Panc1 (cell line): Measurements from ENCODE around the gene LTF. TPM values are rescaled to one million over a fixed set of nuclear protein-coding genes. Genes with fewer than 3 reads are reported as not detected.

Experiments used
- ATAC-seq: fragments of 200-7000 bp; cut with Tn5 transposase; 2 replicates; pipeline ENCODE4 v1.9.1; 2020; ENCODE audit warnings: mild to moderate bottlenecking, moderate library complexity
- BruUV-seq: library from RNA; stranded (reverse); fragments of 400-500 nt; replicated peaks from 2 replicates; lab custom pipeline; 2021; lab: Mats Ljungman, UMichigan
- CTCF ChIA-PET: fragments of 300-600 bp; sonication (Branson Sonifier 250); formaldehyde crosslinking; loops from one replicate; lab custom pipeline; 2022; ENCODE audit warnings: antibody characterized with exemption; lab: Charles Lee
- POLR2A ChIA-PET: fragments of 300-600 bp; sonication (Branson Sonifier 250); formaldehyde crosslinking; loops from one replicate; lab custom pipeline; 2022; ENCODE audit warnings: antibody characterized with exemption; lab: Charles Lee
- DNase-seq: peaks from one replicate; pipeline ENCODE4 v3.0.0-alpha.2; 2010; ENCODE audit warnings: low read depth, low spot score
- H3K27ac ChIP-seq: 2 replicates; pipeline ENCODE4 v1.5.1; 2011; ENCODE audit warnings: mild to moderate bottlenecking, low read length, inconsistent platforms
- H3K27me3 ChIP-seq: fragments of 200-500 bp; sonication (Bioruptor generic); 2 replicates; pipeline ENCODE4 v1.6.0; 2014; ENCODE audit warnings: low read length, inconsistent platforms; ENCODE audit not compliant: control insufficient read depth, insufficient read depth
- H3K36me3 ChIP-seq: fragments of 200-500 bp; sonication (Bioruptor generic); 2 replicates; pipeline ENCODE4 v1.5.1; 2014; ENCODE audit warnings: inconsistent platforms, mild to moderate bottlenecking, low read length, moderate library complexity; ENCODE audit not compliant: control insufficient read depth, insufficient read depth
- H3K4me1 ChIP-seq: 2 replicates; pipeline ENCODE4 v1.5.1; 2011; ENCODE audit warnings: inconsistent platforms, mild to moderate bottlenecking, low read length, moderate library complexity; ENCODE audit not compliant: control insufficient read depth, insufficient read depth
- H3K4me3 ChIP-seq, 2 experiments: 2 replicates each; pipeline ENCODE4 v1.5.1; 2011 to 2012; ENCODE audit warnings: low read depth in 2 of 2, low read length in 2 of 2, mild to moderate bottlenecking in 2 of 2, inconsistent platforms in 1 of 2, moderate library complexity in 1 of 2
- H3K9me3 ChIP-seq: fragments of 200-500 bp; sonication (Bioruptor generic); 2 replicates; pipeline ENCODE4 v1.5.1; 2014; ENCODE audit warnings: low read depth, mild to moderate bottlenecking, inconsistent platforms, low read length, moderate library complexity; ENCODE audit not compliant: control insufficient read depth, insufficient read depth
- POLR2AphosphoS5 ChIP-seq: IDR thresholded peaks from 2 replicates; pipeline ENCODE4 v1.6.1; 2012; ENCODE audit warnings: mild to moderate bottlenecking, low read depth, low read length, moderate library complexity
- SIN3A ChIP-seq: IDR thresholded peaks from 2 replicates; pipeline ENCODE4 v1.6.1; 2012; ENCODE audit warnings: low read depth, mild to moderate bottlenecking, low read length, moderate library complexity, borderline replicate concordance; ENCODE audit not compliant: insufficient read depth
- TCF7L2 ChIP-seq: IDR thresholded peaks from 2 replicates; pipeline ENCODE4 v1.6.1; 2011; ENCODE audit warnings: mild to moderate bottlenecking, low read depth, low read length, inconsistent platforms
- in situ Hi-C: cut with HindIII; loops from 2 replicates; pipeline ENCODE4 v1.10.0; 2016; ENCODE audit warnings: low sequenced_read_pairs, low pct_unique_long_range_greater_than_20kb
- intact Hi-C: fragments of 100-400 bp; cut with micrococcal nuclease; formaldehyde crosslinking; loops from one replicate; pipeline ENCODE4 v1.10.0; 2022; ENCODE audit not compliant: unreplicated experiment
- total RNA-seq: library from RNA; stranded (reverse); gene quantifications from one replicate; pipeline ENCODE4 v1.2.1, GENCODE V29; 2021; ENCODE audit not compliant: unreplicated experiment
- TF ChIP-seq, protein P1 (sequence below): fragments of 450-650 bp; IDR thresholded peaks from 2 replicates; pipeline ENCODE4 v1.5.1; 2017; ENCODE audit warnings: mild to moderate bottlenecking
- TF ChIP-seq, protein P2 (sequence below), 2 experiments: IDR thresholded peaks; 2 replicates each; pipeline ENCODE4 v1.6.1; 2011 to 2012; ENCODE audit warnings: low read depth in 2 of 2, control low read depth in 1 of 2, low read length in 1 of 2, mild to moderate bottlenecking in 1 of 2, moderate library complexity in 1 of 2; ENCODE audit not compliant: insufficient read depth in 1 of 2

Gene LTF
- total RNA-seq, 1 experiment from 2014 or later, result not detected

DNA sequence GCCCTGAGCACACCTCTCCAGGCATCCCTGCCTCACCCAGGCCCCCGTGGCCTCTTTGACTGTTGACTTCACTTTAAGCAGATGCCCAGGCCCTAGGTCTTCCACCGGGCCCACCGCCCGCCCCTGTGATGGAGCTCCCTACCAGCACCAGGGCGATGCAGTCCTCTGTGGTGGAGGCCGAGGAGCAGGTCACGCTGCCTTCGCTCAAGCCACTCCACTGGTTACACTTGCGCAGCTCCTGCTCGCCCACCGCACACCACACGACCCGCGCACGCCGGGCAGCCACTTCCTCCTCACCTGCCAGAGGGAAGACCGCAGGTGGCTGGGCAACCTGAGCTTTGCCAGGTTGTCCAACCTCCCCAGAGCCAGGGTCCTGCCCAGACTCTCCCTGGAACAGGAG lies 16.0 kb downstream of the LTF start:
- DNase-seq, result no peak
- no TSS peak for BruUV-seq
- TF ChIP-seq TCF7L2, result no peak
- TF ChIP-seq SIN3A, result no peak
- no peak for TF ChIP-seq POLR2AphosphoS5
- TF ChIP-seq, protein P1, sequence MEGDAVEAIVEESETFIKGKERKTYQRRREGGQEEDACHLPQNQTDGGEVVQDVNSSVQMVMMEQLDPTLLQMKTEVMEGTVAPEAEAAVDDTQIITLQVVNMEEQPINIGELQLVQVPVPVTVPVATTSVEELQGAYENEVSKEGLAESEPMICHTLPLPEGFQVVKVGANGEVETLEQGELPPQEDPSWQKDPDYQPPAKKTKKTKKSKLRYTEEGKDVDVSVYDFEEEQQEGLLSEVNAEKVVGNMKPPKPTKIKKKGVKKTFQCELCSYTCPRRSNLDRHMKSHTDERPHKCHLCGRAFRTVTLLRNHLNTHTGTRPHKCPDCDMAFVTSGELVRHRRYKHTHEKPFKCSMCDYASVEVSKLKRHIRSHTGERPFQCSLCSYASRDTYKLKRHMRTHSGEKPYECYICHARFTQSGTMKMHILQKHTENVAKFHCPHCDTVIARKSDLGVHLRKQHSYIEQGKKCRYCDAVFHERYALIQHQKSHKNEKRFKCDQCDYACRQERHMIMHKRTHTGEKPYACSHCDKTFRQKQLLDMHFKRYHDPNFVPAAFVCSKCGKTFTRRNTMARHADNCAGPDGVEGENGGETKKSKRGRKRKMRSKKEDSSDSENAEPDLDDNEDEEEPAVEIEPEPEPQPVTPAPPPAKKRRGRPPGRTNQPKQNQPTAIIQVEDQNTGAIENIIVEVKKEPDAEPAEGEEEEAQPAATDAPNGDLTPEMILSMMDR, result no peak
- TF ChIP-seq, protein P2, sequence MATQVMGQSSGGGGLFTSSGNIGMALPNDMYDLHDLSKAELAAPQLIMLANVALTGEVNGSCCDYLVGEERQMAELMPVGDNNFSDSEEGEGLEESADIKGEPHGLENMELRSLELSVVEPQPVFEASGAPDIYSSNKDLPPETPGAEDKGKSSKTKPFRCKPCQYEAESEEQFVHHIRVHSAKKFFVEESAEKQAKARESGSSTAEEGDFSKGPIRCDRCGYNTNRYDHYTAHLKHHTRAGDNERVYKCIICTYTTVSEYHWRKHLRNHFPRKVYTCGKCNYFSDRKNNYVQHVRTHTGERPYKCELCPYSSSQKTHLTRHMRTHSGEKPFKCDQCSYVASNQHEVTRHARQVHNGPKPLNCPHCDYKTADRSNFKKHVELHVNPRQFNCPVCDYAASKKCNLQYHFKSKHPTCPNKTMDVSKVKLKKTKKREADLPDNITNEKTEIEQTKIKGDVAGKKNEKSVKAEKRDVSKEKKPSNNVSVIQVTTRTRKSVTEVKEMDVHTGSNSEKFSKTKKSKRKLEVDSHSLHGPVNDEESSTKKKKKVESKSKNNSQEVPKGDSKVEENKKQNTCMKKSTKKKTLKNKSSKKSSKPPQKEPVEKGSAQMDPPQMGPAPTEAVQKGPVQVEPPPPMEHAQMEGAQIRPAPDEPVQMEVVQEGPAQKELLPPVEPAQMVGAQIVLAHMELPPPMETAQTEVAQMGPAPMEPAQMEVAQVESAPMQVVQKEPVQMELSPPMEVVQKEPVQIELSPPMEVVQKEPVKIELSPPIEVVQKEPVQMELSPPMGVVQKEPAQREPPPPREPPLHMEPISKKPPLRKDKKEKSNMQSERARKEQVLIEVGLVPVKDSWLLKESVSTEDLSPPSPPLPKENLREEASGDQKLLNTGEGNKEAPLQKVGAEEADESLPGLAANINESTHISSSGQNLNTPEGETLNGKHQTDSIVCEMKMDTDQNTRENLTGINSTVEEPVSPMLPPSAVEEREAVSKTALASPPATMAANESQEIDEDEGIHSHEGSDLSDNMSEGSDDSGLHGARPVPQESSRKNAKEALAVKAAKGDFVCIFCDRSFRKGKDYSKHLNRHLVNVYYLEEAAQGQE (IDR thresholded peaks at IDR 0.05; ENCODE audit: insufficient read depth in 1 of 2, low read depth in 2 of 2, low read length in 1 of 2), result no peak
- no peaks in the 10 kb centered on the region for H3K27me3 ChIP-seq
- H3K27ac ChIP-seq, result no peak overlapping the region
- H3K4me1 ChIP-seq, result no peaks in the 10 kb centered on the region
- ATAC-seq, result no peak
- no peak overlapping the region for H3K4me3 ChIP-seq
- ChIA-PET CTCF (no interaction called here), POLR2A (no interaction called here)
- in situ Hi-C loops (no loop called here), intact Hi-C loops (no loop called here)
- H3K36me3 ChIP-seq, result no peaks in the 10 kb centered on the region
- H3K9me3 ChIP-seq, result no peaks in the 10 kb centered on the region

DNA sequence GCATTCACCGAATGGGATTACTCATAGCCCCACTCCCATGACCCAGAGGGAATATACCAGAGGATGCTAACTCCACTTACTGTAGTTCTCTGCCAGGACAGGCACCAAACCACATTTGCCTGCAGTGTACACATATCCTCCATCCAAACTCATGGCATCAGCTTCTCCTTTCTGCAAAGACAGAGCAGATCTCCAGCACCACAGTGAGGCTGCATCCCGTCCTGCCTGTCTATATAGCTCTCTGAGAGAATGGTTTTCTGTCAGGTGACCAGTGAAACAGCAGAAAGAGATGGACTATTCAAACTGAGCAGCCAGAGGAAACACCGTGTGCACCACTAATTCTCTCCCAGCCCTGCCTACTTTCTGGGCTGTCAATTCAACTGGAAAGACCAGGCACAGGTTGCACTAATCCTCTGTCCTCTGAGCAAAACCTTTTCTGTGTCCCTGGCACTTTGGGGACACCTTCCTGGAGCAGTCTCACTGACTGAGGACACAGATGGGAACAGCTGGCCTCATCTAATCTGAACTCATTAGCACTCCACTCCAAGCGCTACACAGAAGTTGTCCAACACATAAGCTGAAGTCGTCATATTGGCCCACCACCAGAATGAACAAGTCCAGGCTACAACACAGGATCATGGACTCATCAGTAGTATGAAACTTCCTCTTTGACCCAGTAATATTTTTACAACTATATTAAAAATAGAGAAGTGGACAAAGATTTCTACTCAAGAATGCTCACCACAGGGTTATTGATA lies 17.3 kb downstream of the LTF start:
- BruUV-seq, result no TSS peak
- CTCF ChIA-PET, result no interaction called here

More for the DNA sequence above, 17.3 kb downstream of the LTF start:
- H3K4me1 ChIP-seq, result no peaks in the 10 kb centered on the region
- TF ChIP-seq, protein P1, result no peak
- TF ChIP-seq TCF7L2 (no peak), SIN3A (no peak), POLR2AphosphoS5 (no peak)
- TF ChIP-seq, protein P2 (IDR thresholded peaks at IDR 0.05; ENCODE audit: insufficient read depth in 1 of 2, low read depth in 2 of 2, low read length in 1 of 2), result no peak
- no peaks in the 10 kb centered on the region for H3K27me3 ChIP-seq
- in situ Hi-C loops (no loop called here), intact Hi-C loops (no loop called here)
- H3K4me3 ChIP-seq, result no peak overlapping the region
- H3K36me3 ChIP-seq, result no peaks in the 10 kb centered on the region
- no peak for ATAC-seq
- no peak overlapping the region for H3K27ac ChIP-seq
- no peaks in the 10 kb centered on the region for H3K9me3 ChIP-seq
- no peak for DNase-seq
- POLR2A ChIA-PET, result no interaction called here
